Ascending aorta (tissue), 2 donors: Measurements from ENCODE around the gene MROH2A. TPM values are rescaled to one million over a fixed set of nuclear protein-coding genes. Genes with fewer than 3 reads are reported as not detected.

ENCODE experiments used
- DNase-seq, 2 donors: peaks; one replicate each; pipeline ENCODE4 v3.0.0-alpha.2; 2019; ENCODE audit warnings: low spot score in 2 of 2
- H3K27ac ChIP-seq, 2 donors: fragments of 200-600 bp; sonication (generic); one replicate each; pipeline ENCODE4 v1.5.1; 2016 to 2017; ENCODE audit warnings: mild to moderate bottlenecking in 1 of 2
- H3K27me3 ChIP-seq: fragments of 200-600 bp; sonication (generic); one replicate; pipeline ENCODE4 v1.5.1; 2017
- H3K36me3 ChIP-seq, 2 donors: fragments of 200-600 bp; sonication (generic); one replicate each; pipeline ENCODE4 v1.5.1; 2016
- H3K4me1 ChIP-seq, 2 donors: fragments of 200-600 bp; sonication (generic); one replicate each; pipeline ENCODE4 v1.5.1; 2016 to 2017; ENCODE audit warnings: mild to moderate bottlenecking in 1 of 2
- H3K4me3 ChIP-seq, 2 donors: fragments of 200-600 bp; sonication (generic); one replicate each; pipeline ENCODE4 v1.5.1; 2016 to 2017; ENCODE audit warnings: mild to moderate bottlenecking in 1 of 2
- H3K9me3 ChIP-seq, 2 donors: fragments of 200-600 bp; sonication (generic); one replicate each; pipeline ENCODE4 v1.5.1; 2016
- intact Hi-C: fragments of 100-400 bp; cut with DNase I; formaldehyde crosslinking; loops from one replicate; pipeline ENCODE4 v1.15.1; 2023
- total RNA-seq: library from RNA; depleted of rRNA; stranded (reverse); fragments of >200 nt; gene quantifications from one replicate; pipeline ENCODE4 v1.1.0, GENCODE V29; 2016
- TF ChIP-seq, protein P1 (sequence below), 3 experiments: fragments of 200-600 bp in 2 of 3; fragments of 450-650 bp in 1 of 3; sonication (generic) in 2 of 3; IDR thresholded peaks; one replicate each; pipeline ENCODE4 v1.5.1; 2016 to 2019; ENCODE audit warnings: antibody characterized with exemption in 3 of 3, mild to moderate bottlenecking in 1 of 3, moderate library complexity in 1 of 3

Gene MROH2A
- total RNA-seq, 1 donor from 2014 or later = not detected

DNA sequence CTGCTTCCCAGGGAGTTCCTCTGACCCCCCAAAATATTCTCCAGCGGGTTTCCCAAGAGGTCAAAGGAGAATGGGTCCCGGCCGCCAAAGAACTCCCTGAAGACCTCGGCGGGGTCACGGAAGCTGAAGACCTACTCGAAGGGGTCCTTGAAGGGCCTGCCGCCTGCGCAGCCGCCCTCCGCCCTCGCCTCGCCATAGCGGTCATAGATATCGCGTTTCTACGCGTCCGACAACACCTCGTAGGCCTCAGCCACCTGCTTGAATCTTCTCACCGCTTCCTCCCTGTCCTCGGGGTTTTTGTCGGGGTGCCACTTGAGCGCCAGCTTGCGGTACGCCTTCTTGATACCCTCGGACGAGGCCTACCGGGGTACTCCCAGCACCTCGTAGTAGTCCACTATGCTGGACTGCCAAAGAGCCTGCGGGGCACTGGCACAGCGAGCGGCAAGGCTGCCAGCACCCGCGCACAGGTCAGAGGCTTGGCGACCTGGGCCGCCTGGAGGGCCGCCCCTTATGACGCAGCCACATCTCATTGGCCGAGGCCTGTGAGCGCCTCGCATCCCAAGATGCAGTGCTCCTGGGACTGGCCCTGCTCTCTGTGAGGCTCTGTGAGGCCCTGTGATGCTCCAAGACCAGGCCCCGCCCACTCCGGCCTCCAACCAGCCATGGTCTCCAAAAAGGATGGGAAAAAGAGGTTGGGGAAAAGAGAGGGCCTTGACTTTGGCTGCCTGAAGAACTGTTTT, 23.1 kb upstream of the MROH2A start:
- H3K9me3 ChIP-seq = no peaks in the 10 kb centered on the region
- H3K27me3 ChIP-seq = no peaks in the 10 kb centered on the region
- no peak for DNase-seq
- no peak overlapping the region for H3K27ac ChIP-seq
- intact Hi-C loops = no loop called here
- no peaks in the 10 kb centered on the region for H3K4me1 ChIP-seq
- TF ChIP-seq, protein P1, sequence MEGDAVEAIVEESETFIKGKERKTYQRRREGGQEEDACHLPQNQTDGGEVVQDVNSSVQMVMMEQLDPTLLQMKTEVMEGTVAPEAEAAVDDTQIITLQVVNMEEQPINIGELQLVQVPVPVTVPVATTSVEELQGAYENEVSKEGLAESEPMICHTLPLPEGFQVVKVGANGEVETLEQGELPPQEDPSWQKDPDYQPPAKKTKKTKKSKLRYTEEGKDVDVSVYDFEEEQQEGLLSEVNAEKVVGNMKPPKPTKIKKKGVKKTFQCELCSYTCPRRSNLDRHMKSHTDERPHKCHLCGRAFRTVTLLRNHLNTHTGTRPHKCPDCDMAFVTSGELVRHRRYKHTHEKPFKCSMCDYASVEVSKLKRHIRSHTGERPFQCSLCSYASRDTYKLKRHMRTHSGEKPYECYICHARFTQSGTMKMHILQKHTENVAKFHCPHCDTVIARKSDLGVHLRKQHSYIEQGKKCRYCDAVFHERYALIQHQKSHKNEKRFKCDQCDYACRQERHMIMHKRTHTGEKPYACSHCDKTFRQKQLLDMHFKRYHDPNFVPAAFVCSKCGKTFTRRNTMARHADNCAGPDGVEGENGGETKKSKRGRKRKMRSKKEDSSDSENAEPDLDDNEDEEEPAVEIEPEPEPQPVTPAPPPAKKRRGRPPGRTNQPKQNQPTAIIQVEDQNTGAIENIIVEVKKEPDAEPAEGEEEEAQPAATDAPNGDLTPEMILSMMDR (IDR thresholded peaks at IDR 0.05) = no peak
- H3K4me3 ChIP-seq = no peak overlapping the region
- no peaks in the 10 kb centered on the region for H3K36me3 ChIP-seq

DNA sequence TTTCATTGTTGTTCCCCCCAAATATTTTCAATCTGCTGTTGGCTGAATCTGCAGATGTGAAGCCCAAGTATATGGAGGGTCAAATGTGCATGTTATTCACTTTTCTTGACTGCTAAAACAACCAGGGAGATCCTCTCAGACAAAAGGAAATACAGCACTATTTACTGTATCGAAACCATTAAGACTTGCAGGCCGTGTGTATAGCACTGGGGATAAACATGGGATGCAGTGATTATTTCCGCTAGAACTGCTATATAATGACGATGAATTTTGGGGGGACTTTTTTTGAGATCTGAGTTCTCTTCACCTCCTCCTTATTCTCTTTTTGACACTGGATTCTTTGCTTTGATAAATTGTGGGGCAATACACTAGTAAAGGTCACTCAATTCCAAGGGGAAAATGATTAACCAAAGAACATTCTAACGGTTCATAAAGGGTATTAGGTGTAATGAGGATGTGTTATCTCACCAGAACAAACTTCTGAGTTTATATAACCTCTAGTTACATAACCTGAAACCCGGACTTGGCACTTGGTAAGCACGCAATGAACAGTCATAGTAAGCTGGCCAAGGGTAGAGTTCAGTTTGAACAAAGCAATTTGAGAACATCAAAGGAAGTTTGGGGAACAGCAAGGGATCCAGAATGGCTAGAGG, 21.6 kb upstream of the MROH2A start:
- no peaks in the 10 kb centered on the region for H3K4me1 ChIP-seq
- no peak overlapping the region for H3K27ac ChIP-seq
- TF ChIP-seq, protein P1 (IDR thresholded peaks at IDR 0.05) = no peak
- intact Hi-C loops = no loop called here
- no peak for DNase-seq
- no peaks in the 10 kb centered on the region for H3K27me3 ChIP-seq
- H3K9me3 ChIP-seq = no peaks in the 10 kb centered on the region
- H3K36me3 ChIP-seq = no peaks in the 10 kb centered on the region
- H3K4me3 ChIP-seq = no peak overlapping the region

DNA sequence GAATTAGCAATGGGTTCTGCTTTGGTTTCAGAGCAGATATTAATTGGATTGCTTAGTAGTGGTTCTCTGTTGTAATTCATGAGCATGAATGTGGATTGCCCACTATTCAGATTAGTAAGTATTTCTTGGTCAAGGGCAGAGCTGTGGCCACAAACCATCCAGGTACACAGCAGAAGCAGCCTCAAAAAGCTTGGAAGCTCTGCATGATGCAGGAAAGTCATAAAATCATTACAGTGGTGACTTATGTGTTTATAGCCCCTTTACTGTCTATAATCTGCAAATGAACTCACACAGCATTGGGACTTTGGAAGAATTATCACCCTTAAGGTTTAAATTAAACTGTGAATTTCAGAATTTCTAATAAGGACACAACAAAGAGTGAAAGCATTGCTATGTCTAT, 20.0 kb upstream of the MROH2A start:
- no peak overlapping the region for H3K4me3 ChIP-seq
- no peaks in the 10 kb centered on the region for H3K4me1 ChIP-seq
- DNase-seq = no peak
- H3K27me3 ChIP-seq = no peaks in the 10 kb centered on the region
- intact Hi-C loops = no loop called here
- H3K27ac ChIP-seq = no peak overlapping the region
- TF ChIP-seq, protein P1 (IDR thresholded peaks at IDR 0.05) = no peak
- no peaks in the 10 kb centered on the region for H3K36me3 ChIP-seq
- H3K9me3 ChIP-seq = no peaks in the 10 kb centered on the region

DNA sequence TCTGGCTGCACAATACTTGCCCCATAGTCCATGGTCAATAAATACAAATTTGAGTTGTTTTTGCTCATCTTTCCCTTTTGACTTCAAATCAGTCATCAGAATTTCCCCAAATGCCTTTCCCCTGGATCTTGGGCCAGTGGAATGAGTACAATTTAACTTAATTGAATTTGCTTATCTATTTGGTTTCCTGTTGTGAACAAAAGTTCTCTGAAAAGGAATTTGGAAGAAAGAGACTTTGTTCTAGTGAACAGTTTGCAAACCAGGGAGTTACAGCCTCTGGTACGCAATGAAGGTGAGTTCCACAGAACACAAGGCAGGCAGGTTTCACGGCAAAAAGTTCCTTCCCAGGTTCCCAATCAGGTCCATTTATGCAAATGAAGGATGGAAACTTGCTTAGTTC, 19.3 kb upstream of the MROH2A start:
- TF ChIP-seq, protein P1 (IDR thresholded peaks at IDR 0.05) = no peak
- no peaks in the 10 kb centered on the region for H3K4me1 ChIP-seq
- intact Hi-C loops = no loop called here

DNA sequence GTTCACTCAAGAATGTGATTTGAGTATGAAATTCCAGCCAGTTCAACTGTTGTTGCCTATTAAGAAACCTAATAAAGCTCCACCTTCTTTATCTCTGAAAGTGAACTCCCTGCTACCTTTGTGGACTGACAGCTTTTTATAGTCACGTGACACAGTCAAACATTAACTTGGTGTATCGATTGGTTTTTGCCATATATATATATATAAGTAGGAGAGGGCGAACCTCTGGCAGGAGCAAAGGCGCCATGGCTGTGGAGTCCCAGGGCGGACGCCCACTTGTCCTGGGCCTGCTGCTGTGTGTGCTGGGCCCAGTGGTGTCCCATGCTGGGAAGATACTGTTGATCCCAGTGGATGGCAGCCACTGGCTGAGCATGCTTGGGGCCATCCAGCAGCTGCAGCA, 18.1 kb upstream of the MROH2A start, which contains the start of gene UGT1A1:
Gene UGT1A1 (plus strand): TSS at position 228 of the 400 bp plus-strand sequence. CDS start 18 bp downstream, at position 246.
- Histone ChIP-seq H3K36me3 (no peaks in the 10 kb centered on the region), H3K9me3 (no peaks in the 10 kb centered on the region), H3K4me3 (no peak within 1 kb of the TSS), H3K4me1 (no peaks in the 10 kb centered on the region), H3K27ac (no peak within 1 kb of the TSS), H3K27me3 (no peaks in the 10 kb centered on the region)
- TF ChIP-seq, protein P1 (IDR thresholded peaks at IDR 0.05) = no peak
- intact Hi-C loops = no loop called here
- no peak for DNase-seq

More for the DNA sequence above, 19.3 kb upstream of the MROH2A start:
- Histone ChIP-seq H3K27me3 (no peaks in the 10 kb centered on the region), H3K4me3 (no peak overlapping the region), H3K9me3 (no peaks in the 10 kb centered on the region), H3K36me3 (no peaks in the 10 kb centered on the region), H3K27ac (no peak overlapping the region)
- no peak for DNase-seq
